GM19397 (cell line): ENCODE data around the gene POLK.

Source experiments
- ATAC-seq: cut with Tn5 transposase; IDR thresholded peaks from one replicate; pipeline ENCODE4 v1.9.1; 2021; ENCODE audit warnings: mild to moderate bottlenecking, moderate library complexity; ENCODE audit not compliant: unreplicated experiment

Gene POLK

DNA sequence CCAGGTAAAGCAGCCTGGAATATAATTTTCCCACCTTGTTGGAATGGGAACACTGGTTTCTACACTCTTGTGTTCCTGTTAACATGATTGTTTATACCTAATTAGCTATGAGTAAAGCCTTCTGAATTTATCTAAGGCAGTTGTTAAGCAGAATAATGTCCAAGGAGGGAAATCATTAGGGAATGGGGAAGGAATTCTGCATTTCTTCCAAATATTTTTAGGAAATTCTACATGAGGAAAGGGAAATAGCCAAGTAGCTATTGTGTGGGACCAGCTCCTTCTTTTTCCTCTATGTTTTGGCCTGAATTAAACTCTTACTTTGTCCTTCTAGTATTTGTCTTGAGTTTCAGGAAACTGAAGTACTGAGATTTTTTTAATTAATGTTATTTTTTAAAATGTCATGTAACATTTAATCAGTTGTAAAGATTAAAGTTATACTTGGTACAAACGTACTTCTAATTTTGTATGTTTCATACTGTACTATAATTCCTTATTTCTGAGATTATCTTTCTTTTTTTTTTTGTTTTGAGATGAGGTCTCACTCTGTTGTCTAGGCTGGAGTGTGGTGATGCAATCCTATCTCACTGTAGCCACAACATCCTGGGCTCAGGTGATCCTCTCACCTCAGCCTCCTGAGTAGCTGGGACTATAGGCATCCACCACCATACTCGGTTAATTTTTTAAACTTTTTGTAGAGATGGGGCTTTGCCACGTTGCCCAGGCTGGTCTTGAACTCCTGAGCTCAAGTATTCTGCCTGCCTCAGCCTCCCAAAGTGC is 128.0 kb downstream of the POLK start:
- no peak for ATAC-seq

DNA sequence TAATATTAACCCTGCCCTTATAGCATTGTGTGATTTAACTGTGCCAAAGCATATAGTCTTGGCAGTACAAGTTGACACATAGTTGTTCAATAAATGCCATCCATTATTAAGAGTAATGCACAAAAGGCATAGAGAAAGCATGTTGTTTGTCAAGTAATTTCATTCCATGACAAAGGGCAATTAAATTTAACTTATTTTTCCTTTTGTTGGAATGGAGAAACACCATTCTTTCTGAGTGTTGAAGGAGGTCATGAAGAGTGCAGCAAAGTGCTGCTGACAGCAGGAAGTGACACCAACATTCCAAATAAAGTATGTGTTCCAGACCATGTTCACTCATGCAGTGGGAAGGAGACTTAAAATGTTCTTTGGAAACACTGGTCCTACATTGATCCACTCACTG is 128.7 kb downstream of the POLK start:
- ATAC-seq = no peak

DNA sequence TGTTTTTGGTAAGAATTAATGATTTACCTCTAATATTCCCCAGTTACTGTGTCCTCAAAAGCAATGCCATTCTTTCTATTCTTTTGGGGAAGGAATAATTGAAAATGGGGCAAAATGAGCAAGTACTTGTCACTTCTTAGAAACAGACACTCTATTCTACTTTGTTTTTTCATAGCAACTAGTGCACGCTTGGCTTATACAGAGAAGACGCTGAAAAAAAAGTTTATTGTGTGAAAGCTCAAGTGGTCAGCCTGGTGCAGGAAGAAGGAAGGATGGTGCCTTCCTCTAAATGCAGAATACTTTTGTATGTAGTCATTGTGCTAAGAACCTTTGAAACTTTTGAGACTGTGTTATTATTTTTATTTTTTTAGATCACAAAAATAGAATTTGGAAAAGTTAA is 129.1 kb downstream of the POLK start:
- no peak for ATAC-seq

DNA sequence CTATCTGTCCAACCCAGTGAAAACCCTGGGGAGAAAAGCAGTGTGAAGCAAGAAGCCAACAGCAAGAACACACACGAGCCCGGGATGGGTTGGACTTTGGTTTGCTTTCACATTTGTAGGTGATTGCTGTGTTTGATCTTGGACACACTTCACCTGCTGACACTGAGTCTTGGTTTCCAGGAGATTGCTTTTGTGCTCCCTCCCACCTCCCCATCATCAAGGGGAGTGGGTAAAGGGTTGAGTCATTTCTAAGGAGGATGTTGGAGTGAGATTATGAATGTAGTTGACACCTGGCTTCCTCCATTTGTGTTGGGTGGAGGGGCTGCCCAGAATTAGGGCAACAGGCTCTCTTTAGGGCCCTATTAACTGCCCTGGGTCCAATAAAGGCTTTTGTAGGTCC is 137.0 kb downstream of the POLK start:
- no peak for ATAC-seq
